Dermis blood vessel endothelial cell (primary cell): Measurements from ENCODE around the gene STMND1. TPM values are rescaled to one million over a fixed set of nuclear protein-coding genes. Genes with fewer than 3 reads are reported as not detected.

ENCODE experiments used
- DNase-seq: peaks from one replicate; pipeline ENCODE4 v3.0.0; 2010
- total RNA-seq: library from RNA; depleted of rRNA; stranded (reverse); fragments of >200 nt; gene quantifications from 2 replicates; pipeline ENCODE4 v1.2.3, GENCODE V29; 2014

STMND1 gene
- total RNA-seq, 1 donor from 2014 or later = not detected

DNA sequence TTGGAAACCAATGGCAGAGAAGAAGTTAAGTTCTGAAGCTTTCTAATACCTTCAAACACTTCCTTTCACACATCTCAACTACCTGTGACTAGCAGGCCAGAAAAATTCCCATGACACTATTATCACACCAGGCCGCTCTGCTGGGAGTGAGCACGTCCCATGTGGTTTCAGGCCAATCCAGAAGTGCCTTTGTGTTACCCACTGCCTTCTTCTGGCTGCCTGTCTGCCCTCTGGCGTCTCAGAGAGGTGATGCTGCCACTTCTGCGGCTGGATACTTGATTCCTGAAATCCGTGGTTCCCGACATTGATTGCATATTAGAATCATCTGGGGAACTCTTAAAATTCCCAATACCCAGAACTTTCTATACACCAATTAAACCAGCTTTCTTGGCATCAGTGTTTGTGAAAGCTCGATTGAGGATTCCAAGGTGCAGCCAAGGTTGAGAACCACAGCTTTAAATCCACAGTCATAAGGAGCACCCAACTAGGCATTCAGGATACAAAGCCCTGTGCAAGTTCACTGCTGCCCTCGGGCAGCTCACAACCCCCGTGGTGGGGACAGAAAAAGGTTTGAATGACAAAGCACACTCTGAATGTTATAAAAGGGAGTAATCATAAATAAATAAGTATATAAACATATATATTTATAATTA is 65.6 kb downstream of the STMND1 start:
- DNase-seq = peak; percentile 67

GRCh38 chr6:17169291-17169690 is 67.4 kb downstream of the STMND1 start:
- DNase-seq = no peak

- DNase-seq = no peak
Measured at GRCh38 chr6:17169711-17170110, 67.9 kb downstream of the STMND1 start.

GRCh38 chr6:17172836-17173470 is 71.1 kb downstream of the STMND1 start:
- DNase-seq = no peak

- no peak for DNase-seq
Measured at GRCh38 chr6:17178326-17178725, 76.5 kb downstream of the STMND1 start.

DNA sequence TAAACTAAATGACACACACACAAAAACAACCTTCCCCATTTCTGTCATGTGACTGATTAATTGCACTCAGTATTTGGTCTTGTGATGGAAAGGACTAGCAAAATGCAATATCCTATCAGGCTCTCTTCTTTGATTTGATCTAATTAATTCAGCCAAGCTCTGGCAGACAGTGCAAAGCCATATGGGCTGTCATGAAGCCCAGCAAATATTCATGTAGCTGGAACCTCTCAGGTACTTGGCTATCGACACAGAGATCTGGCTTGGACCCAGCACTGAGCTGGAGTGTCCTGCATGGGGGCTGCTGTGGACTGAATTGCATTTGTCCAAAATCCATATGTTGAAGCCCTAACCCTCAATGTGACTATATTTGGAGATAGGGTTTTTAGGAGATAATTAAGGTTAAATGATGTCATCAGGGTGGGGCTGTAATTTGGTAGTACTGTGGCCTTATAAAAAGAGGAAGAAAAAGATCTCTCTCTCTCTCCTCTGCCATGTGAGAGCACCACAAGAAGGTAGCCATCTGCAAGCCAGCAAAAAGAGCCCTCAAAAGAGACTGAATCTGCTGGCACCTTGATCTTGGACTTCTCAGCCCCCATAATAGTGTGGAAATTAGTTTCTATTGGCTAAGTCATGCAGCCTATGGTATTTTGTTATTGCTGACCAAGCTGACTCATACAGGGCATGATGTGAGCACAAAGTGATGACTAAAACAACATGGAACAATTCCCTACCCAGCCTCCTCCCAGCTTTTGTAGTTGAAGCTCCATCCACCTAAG is 77.1 kb downstream of the STMND1 start:
- no peak for DNase-seq

- no peak for DNase-seq
Measured at GRCh38 chr6:17179530-17180073, 77.8 kb downstream of the STMND1 start.

Other genes with a start within 250 kb of the STMND1 start
- gene RBM24, start 179.3 kb downstream of the STMND1 start, total RNA-seq = 2.9 and 3.4 TPM in 2 replicates